GM19351 (cell line): ENCODE data around the gene PKDCC.
"Not testable (repeated sequence)": the region's sequence is repeated elsewhere in the genome, so short reads cannot be mapped to it uniquely, and the experiment has no call there.

Experiments used
- ATAC-seq: cut with Tn5 transposase; IDR thresholded peaks from one replicate; pipeline ENCODE4 v1.9.1; 2021; ENCODE audit warnings: mild to moderate bottlenecking, moderate library complexity; ENCODE audit not compliant: unreplicated experiment

PKDCC gene

GRCh38 chr2:42085070-42085469 lies 37.2 kb downstream of the PKDCC start:
- ATAC-seq: not testable (repeated sequence)

- no peak for ATAC-seq
Observed at GRCh38 chr2:42085706-42086487, 38.1 kb downstream of the PKDCC start.

GRCh38 chr2:42086500-42086953 lies 38.7 kb downstream of the PKDCC start:
- peak; percentile 57 for ATAC-seq

- no peak for ATAC-seq
Observed at GRCh38 chr2:42087137-42087856, 39.5 kb downstream of the PKDCC start.

GRCh38 chr2:42087857-42088195 lies 40.0 kb downstream of the PKDCC start:
- no peak for ATAC-seq

GRCh38 chr2:42089340-42089925 lies 41.6 kb downstream of the PKDCC start:
- ATAC-seq: peak; percentile 93

- no peak for ATAC-seq
Observed at GRCh38 chr2:42090216-42090615, 42.4 kb downstream of the PKDCC start.

GRCh38 chr2:42091671-42092070 lies 43.9 kb downstream of the PKDCC start:
- ATAC-seq: no peak

GRCh38 chr2:42092084-42092996 lies 44.5 kb downstream of the PKDCC start:
- ATAC-seq: no peak

GRCh38 chr2:42094114-42094513 lies 46.3 kb downstream of the PKDCC start:
- ATAC-seq: no peak

GRCh38 chr2:42095923-42096408 lies 48.1 kb downstream of the PKDCC start:
- no peak for ATAC-seq

- ATAC-seq: peak; percentile 53
Observed at GRCh38 chr2:42096869-42097591, 49.2 kb downstream of the PKDCC start.

- ATAC-seq: no peak
Observed at GRCh38 chr2:42098571-42099437, 51.0 kb downstream of the PKDCC start.

GRCh38 chr2:42099438-42100173 lies 51.8 kb downstream of the PKDCC start:
- no peak for ATAC-seq

GRCh38 chr2:42100683-42101205 lies 52.9 kb downstream of the PKDCC start:
- ATAC-seq: no peak

- no peak for ATAC-seq
Observed at GRCh38 chr2:42101206-42102023, 53.6 kb downstream of the PKDCC start.

- ATAC-seq: peak; percentile 52
Observed at GRCh38 chr2:42102024-42102590, 54.3 kb downstream of the PKDCC start.
